Stimulated activated CD4-positive, alpha-beta T cell treated with anti-CD3 and anti-CD28 coated beads, Interleukin-4, amount 100 ng/mL, for 4 hours (primary cell): ENCODE measurements around the gene COL4A3.
A peak's percentile ranks its signal among the peaks of the same experiment; 100 is the strongest.

ENCODE experiments used
- DNase-seq, 2 experiments: peaks; one replicate each; pipeline ENCODE4 v3.0.0-alpha.2; 2020

The COL4A3 gene

GRCh38 chr2:227296671-227297405 lies 132.4 kb downstream of the COL4A3 start:
- no peak for DNase-seq

- DNase-seq = no peak
Measured at GRCh38 chr2:227301523-227301922, 137.1 kb downstream of the COL4A3 start.

- no peak for DNase-seq
Measured at GRCh38 chr2:227308784-227309183, 144.4 kb downstream of the COL4A3 start.

- no peak for DNase-seq
Measured at GRCh38 chr2:227310756-227311110, 146.3 kb downstream of the COL4A3 start.

- no peak for DNase-seq
Measured at GRCh38 chr2:227311861-227312506, 147.6 kb downstream of the COL4A3 start.

- no peak for DNase-seq
Measured at GRCh38 chr2:227312579-227312978, 148.2 kb downstream of the COL4A3 start.

- DNase-seq = no peak
Measured at GRCh38 chr2:227313310-227313709, 148.9 kb downstream of the COL4A3 start.

GRCh38 chr2:227317834-227318233 lies 153.4 kb downstream of the COL4A3 start:
- no peak for DNase-seq

GRCh38 chr2:227320305-227321094 lies 156.1 kb downstream of the COL4A3 start:
- DNase-seq = no peak

GRCh38 chr2:227322530-227323205 lies 158.2 kb downstream of the COL4A3 start:
- DNase-seq = no peak

- DNase-seq = no peak
Measured at GRCh38 chr2:227323818-227324217, 159.4 kb downstream of the COL4A3 start.

- no peak for DNase-seq
Measured at GRCh38 chr2:227324642-227324994, 160.2 kb downstream of the COL4A3 start.

GRCh38 chr2:227324995-227325838 lies 160.8 kb downstream of the COL4A3 start, which contains the start of gene MFF:
Gene MFF (plus strand): TSS chr2:227325251. CDS start chr2:227330666, 5,415 bp downstream.
- DNase-seq = peak; percentile 89 to 94

GRCh38 chr2:227325839-227326195 lies 161.4 kb downstream of the COL4A3 start:
- DNase-seq = no peak

GRCh38 chr2:227326783-227327182 lies 162.4 kb downstream of the COL4A3 start:
- DNase-seq = no peak

- no peak for DNase-seq
Measured at GRCh38 chr2:227335713-227336112, 171.3 kb downstream of the COL4A3 start.

GRCh38 chr2:227337442-227337841 lies 173.0 kb downstream of the COL4A3 start:
- DNase-seq = no peak

GRCh38 chr2:227339098-227339599 lies 174.7 kb downstream of the COL4A3 start:
- DNase-seq = no peak

- DNase-seq = no peak
Measured at GRCh38 chr2:227340106-227340505, 175.7 kb downstream of the COL4A3 start.

- no peak for DNase-seq
Measured at GRCh38 chr2:227341553-227341952, 177.1 kb downstream of the COL4A3 start.

- DNase-seq = no peak
Measured at GRCh38 chr2:227344231-227344630, 179.8 kb downstream of the COL4A3 start.

GRCh38 chr2:227347117-227347516 lies 182.7 kb downstream of the COL4A3 start:
- no peak for DNase-seq
